Measurements from ENCODE around the gene ECPAS.
"Not testable (repeated sequence)": the region's sequence is repeated elsewhere in the genome, so short reads cannot be mapped to it uniquely, and the experiment has no call there.

Gene ECPAS

GRCh38 chr9:111477677-111478076 lies 6.5 kb downstream of the ECPAS start:
- no peak for DNase-seq (ENCODE audit: low read depth)

GRCh38 chr9:111475195-111475594 lies 9.0 kb downstream of the ECPAS start:
- no peak for DNase-seq (ENCODE audit: low read depth)

GRCh38 chr9:111474385-111474784 lies 9.8 kb downstream of the ECPAS start:
- DNase-seq (ENCODE audit: low read depth): no peak

GRCh38 chr9:111467778-111468367 lies 16.3 kb downstream of the ECPAS start:
- no peak for DNase-seq (ENCODE audit: low read depth)

GRCh38 chr9:111463048-111463447 lies 21.1 kb downstream of the ECPAS start:
- no peak for DNase-seq (ENCODE audit: low read depth)

GRCh38 chr9:111458139-111459009 lies 25.8 kb downstream of the ECPAS start:
- DNase-seq (ENCODE audit: low read depth): no peak

GRCh38 chr9:111456529-111456928 lies 27.7 kb downstream of the ECPAS start:
- DNase-seq (ENCODE audit: low read depth): no peak

GRCh38 chr9:111455638-111456037 lies 28.5 kb downstream of the ECPAS start:
- DNase-seq (ENCODE audit: low read depth): no peak

GRCh38 chr9:111454751-111455150 lies 29.4 kb downstream of the ECPAS start:
- no peak for DNase-seq (ENCODE audit: low read depth)

- no peak for DNase-seq (ENCODE audit: low read depth)
Observed at GRCh38 chr9:111451570-111451969, 32.6 kb downstream of the ECPAS start.

GRCh38 chr9:111450124-111450523 lies 34.1 kb downstream of the ECPAS start:
- no peak for DNase-seq (ENCODE audit: low read depth)

- DNase-seq (ENCODE audit: low read depth): no peak
Observed at GRCh38 chr9:111449705-111450104, 34.5 kb downstream of the ECPAS start.

GRCh38 chr9:111445799-111446198 lies 38.4 kb downstream of the ECPAS start:
- DNase-seq (ENCODE audit: low read depth): not testable (repeated sequence)

GRCh38 chr9:111443454-111443853 lies 40.7 kb downstream of the ECPAS start:
- DNase-seq (ENCODE audit: low read depth): no peak

- no peak for DNase-seq (ENCODE audit: low read depth)
Observed at GRCh38 chr9:111442360-111443027, 41.7 kb downstream of the ECPAS start.

- no peak for DNase-seq (ENCODE audit: low read depth)
Observed at GRCh38 chr9:111440226-111440625, 44.0 kb downstream of the ECPAS start.

- DNase-seq (ENCODE audit: low read depth): no peak
Observed at GRCh38 chr9:111438541-111439235, 45.5 kb downstream of the ECPAS start.

- DNase-seq (ENCODE audit: low read depth): no peak
Observed at GRCh38 chr9:111436571-111436970, 47.6 kb downstream of the ECPAS start.

- DNase-seq (ENCODE audit: low read depth): no peak
Observed at GRCh38 chr9:111433082-111433481, 51.1 kb downstream of the ECPAS start.

- DNase-seq (ENCODE audit: low read depth): no peak
Observed at GRCh38 chr9:111431684-111432083, 52.5 kb downstream of the ECPAS start.

- no peak for DNase-seq (ENCODE audit: low read depth)
Observed at GRCh38 chr9:111429175-111429574, 55.0 kb downstream of the ECPAS start.

- peak; percentile 13 for DNase-seq (ENCODE audit: low read depth)
Observed at GRCh38 chr9:111427186-111427585, 57.0 kb downstream of the ECPAS start.
